HCT116 (cell line): ENCODE data around the gene TACC3.

Experiments
- CEBPB ChIP-seq: IDR thresholded peaks from 2 replicates; pipeline ENCODE4 v1.6.1; 2012; ENCODE audit warnings: low read depth
- CTCF ChIP-seq, 3 experiments: fragments of 200-600 bp in 1 of 3; sonication (generic) in 1 of 3; IDR thresholded peaks in 2 of 3; conservative IDR thresholded peaks in 1 of 3; 2 replicates each; pipeline ENCODE4 v1.5.1; 2012 to 2017; ENCODE audit warnings: low read depth in 2 of 3, low read length in 2 of 3, antibody characterized with exemption in 1 of 3, borderline replicate concordance in 1 of 3, control low read depth in 1 of 3, mild to moderate bottlenecking in 1 of 3, mixed read lengths in 1 of 3, mixed run types in 1 of 3, moderate library complexity in 1 of 3; ENCODE audit not compliant: insufficient read depth in 1 of 3
- EZH2 ChIP-seq: fragments of 200-600 bp; sonication (generic); IDR thresholded peaks from 2 replicates; pipeline ENCODE4 v1.6.1; 2017; ENCODE audit warnings: antibody characterized with exemption, mixed run types
- FOSL1 ChIP-seq: IDR thresholded peaks from 2 replicates; pipeline ENCODE4 v1.6.1; 2012; ENCODE audit warnings: low read depth
- POLR2AphosphoS5 ChIP-seq: IDR thresholded peaks from 2 replicates; pipeline ENCODE4 v1.6.1; 2011; ENCODE audit warnings: mild to moderate bottlenecking, low read depth, low read length, moderate library complexity
- REST ChIP-seq: IDR thresholded peaks from 2 replicates; pipeline ENCODE4 v1.6.1; 2012; ENCODE audit warnings: low read depth
- SRF ChIP-seq: IDR thresholded peaks from 2 replicates; pipeline ENCODE4 v1.6.1; 2012; ENCODE audit warnings: low read depth

DNA sequence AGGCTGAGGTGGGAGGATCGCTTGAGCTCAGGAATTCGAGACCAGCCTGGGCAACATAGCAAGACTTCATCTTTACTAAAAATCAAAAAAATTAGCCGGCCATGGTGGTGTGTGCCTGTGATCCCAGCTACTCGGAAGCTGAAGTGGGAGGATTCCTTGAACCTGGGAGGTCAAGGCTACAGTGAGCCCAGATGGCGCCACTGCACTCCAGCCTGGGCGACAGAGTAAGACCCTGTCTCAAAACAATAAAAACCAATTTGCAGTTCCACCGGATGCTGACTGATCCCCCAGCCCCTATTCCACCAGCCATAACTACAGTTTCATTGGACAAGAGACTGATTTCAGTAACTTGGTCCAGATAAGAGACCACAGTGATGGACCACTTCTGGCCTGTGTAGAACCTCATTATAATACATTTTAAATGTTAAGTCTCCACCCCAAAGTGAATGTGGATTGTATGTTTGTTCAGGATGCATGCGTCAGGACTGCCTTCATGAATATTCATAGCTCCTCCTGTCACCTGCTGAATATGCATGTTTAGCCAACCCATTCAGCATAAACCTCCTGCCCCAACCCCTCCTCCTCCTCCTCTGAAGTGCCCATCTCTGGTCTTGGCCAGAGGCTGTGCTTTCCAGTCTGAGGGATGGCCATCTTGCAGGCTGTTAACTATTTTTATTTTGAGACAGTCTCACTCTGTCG is 6.9 kb upstream of the TACC3 start:
- TF ChIP-seq SRF (no peak), CTCF (IDR thresholded peaks at IDR 0.05 in 2 of 3, conservative IDR thresholded peaks at IDR 0.05 in 1 of 3; ENCODE audit: borderline replicate concordance in 1 of 3, insufficient read depth in 1 of 3, low read depth in 2 of 3, low read length in 2 of 3) (no peak), REST (no peak), FOSL1 (no peak), POLR2AphosphoS5 (no peak), EZH2 (no peak), CEBPB (no peak)
